ENCODE results near the gene RASSF7. TPM values are rescaled to one million over a fixed set of nuclear protein-coding genes. Genes with fewer than 3 reads are reported as not detected.

RASSF7 gene
- polyA plus RNA-seq, 4 donors: 49.1 to 174 (median 120) TPM

- 30 to 66% (median 49%) methylated on average over 20 of the region's 20 CpGs for WGBS, 3 donors
- DNase-seq: peak; percentile 91 to 96
- Histone ChIP-seq H3K9me3 (ENCODE audit: control insufficient read depth in 2 of 2, insufficient read depth in 1 of 2, low read depth in 1 of 2, low read length in 1 of 2) (no peaks in the 10 kb centered on the region), H3K27me3 (ENCODE audit: control insufficient read depth in 3 of 3, insufficient read depth in 3 of 3, low read length in 3 of 3) (peaks cover 0 to 2% (median under 1%) of the 10 kb centered on the region in 3 donors), H3K36me3 (ENCODE audit: control insufficient read depth in 3 of 3, insufficient read depth in 2 of 3, low read depth in 1 of 3, low read length in 3 of 3) (peaks cover 3 to 68% (median 8%) of the 10 kb centered on the region in 3 donors), H3K4me3 (ENCODE audit: low read depth in 1 of 3, low read length in 3 of 3) (no peak overlapping the region), H3K4me1 (ENCODE audit: control insufficient read depth in 3 of 3, insufficient read depth in 2 of 3, low read depth in 1 of 3, low read length in 2 of 3) (peaks cover 15 to 37% (median 27%) of the 10 kb centered on the region in 3 donors), H3K27ac (ENCODE audit: low read depth in 1 of 3, low read length in 2 of 3) (peak overlapping the region; percentile 57 to 92 (median 74))
- FAIRE-seq: no peak
These were observed 19.2 kb downstream of the RASSF7 start for GRCh38 chr11:579830-580601.

- no peak overlapping the region for H3K4me3 ChIP-seq (ENCODE audit: low read depth in 1 of 3, low read length in 3 of 3)
- FAIRE-seq (no peak), DNase-seq (no peak)
- H3K36me3 ChIP-seq (ENCODE audit: control insufficient read depth in 3 of 3, insufficient read depth in 2 of 3, low read depth in 1 of 3, low read length in 3 of 3): peaks cover 6 to 80% (median 8%) of the 10 kb centered on the region in 3 donors
- H3K27me3 ChIP-seq (ENCODE audit: control insufficient read depth in 3 of 3, insufficient read depth in 3 of 3, low read length in 3 of 3): no peaks in the 10 kb centered on the region
- peaks cover 15 to 34% (median 27%) of the 10 kb centered on the region in 3 donors for H3K4me1 ChIP-seq (ENCODE audit: control insufficient read depth in 3 of 3, insufficient read depth in 2 of 3, low read depth in 1 of 3, low read length in 2 of 3)
- no peaks in the 10 kb centered on the region for H3K9me3 ChIP-seq (ENCODE audit: control insufficient read depth in 2 of 2, insufficient read depth in 1 of 2, low read depth in 1 of 2, low read length in 1 of 2)
- peak overlapping the region in 1 of 3 donors; percentile 92 for H3K27ac ChIP-seq (ENCODE audit: low read depth in 1 of 3, low read length in 2 of 3)
- WGBS, 3 donors: 79 to 85% (median 82%) methylated on average over 14 of the region's 14 CpGs
These were observed 20.6 kb downstream of the RASSF7 start for GRCh38 chr11:581342-581741.

GRCh38 chr11:581752-582151 is 21.0 kb downstream of the RASSF7 start:
- H3K27ac ChIP-seq (ENCODE audit: low read depth in 1 of 3, low read length in 2 of 3): peak overlapping the region in 1 of 3 donors; percentile 92
- no peak for FAIRE-seq
- no peak for DNase-seq
- H3K4me3 ChIP-seq (ENCODE audit: low read depth in 1 of 3, low read length in 3 of 3): no peak overlapping the region
- peaks cover 6 to 84% (median 8%) of the 10 kb centered on the region in 3 donors for H3K36me3 ChIP-seq (ENCODE audit: control insufficient read depth in 3 of 3, insufficient read depth in 2 of 3, low read depth in 1 of 3, low read length in 3 of 3)
- H3K4me1 ChIP-seq (ENCODE audit: control insufficient read depth in 3 of 3, insufficient read depth in 2 of 3, low read depth in 1 of 3, low read length in 2 of 3): peaks cover 15 to 37% (median 27%) of the 10 kb centered on the region in 3 donors
- no peaks in the 10 kb centered on the region for H3K27me3 ChIP-seq (ENCODE audit: control insufficient read depth in 3 of 3, insufficient read depth in 3 of 3, low read length in 3 of 3)
- WGBS, 3 donors: 86 to 87% (median 86%) methylated on average over 17 of the region's 17 CpGs
- H3K9me3 ChIP-seq (ENCODE audit: control insufficient read depth in 2 of 2, insufficient read depth in 1 of 2, low read depth in 1 of 2, low read length in 1 of 2): no peaks in the 10 kb centered on the region

GRCh38 chr11:584287-584686 is 23.5 kb downstream of the RASSF7 start:
- peaks cover 6 to 87% (median 14%) of the 10 kb centered on the region in 3 donors for H3K36me3 ChIP-seq (ENCODE audit: control insufficient read depth in 3 of 3, insufficient read depth in 2 of 3, low read depth in 1 of 3, low read length in 3 of 3)
- no peak for DNase-seq

GRCh38 chr11:586376-587316 is 25.9 kb downstream of the RASSF7 start:
- DNase-seq (no peak), FAIRE-seq (no peak)
- WGBS, 3 donors: 81 to 87% (median 85%) methylated on average over 32 of the region's 32 CpGs
- H3K4me3 ChIP-seq (ENCODE audit: low read depth in 1 of 3, low read length in 3 of 3): no peak overlapping the region
- peaks cover 0 to 20% (median 0%) of the 10 kb centered on the region in 3 donors for H3K4me1 ChIP-seq (ENCODE audit: control insufficient read depth in 3 of 3, insufficient read depth in 2 of 3, low read depth in 1 of 3, low read length in 2 of 3)
- peaks cover 11 to 97% (median 24%) of the 10 kb centered on the region in 3 donors for H3K36me3 ChIP-seq (ENCODE audit: control insufficient read depth in 3 of 3, insufficient read depth in 2 of 3, low read depth in 1 of 3, low read length in 3 of 3)
- no peaks in the 10 kb centered on the region for H3K27me3 ChIP-seq (ENCODE audit: control insufficient read depth in 3 of 3, insufficient read depth in 3 of 3, low read length in 3 of 3)
- peak overlapping the region in 2 of 3 donors; percentile 71 to 86 for H3K27ac ChIP-seq (ENCODE audit: low read depth in 1 of 3, low read length in 2 of 3)
- no peaks in the 10 kb centered on the region for H3K9me3 ChIP-seq (ENCODE audit: control insufficient read depth in 2 of 2, insufficient read depth in 1 of 2, low read depth in 1 of 2, low read length in 1 of 2)

More at GRCh38 chr11:584287-584686, 23.5 kb downstream of the RASSF7 start:
- H3K27ac ChIP-seq (ENCODE audit: low read depth in 1 of 3, low read length in 2 of 3): no peak overlapping the region
- no peaks in the 10 kb centered on the region for H3K27me3 ChIP-seq (ENCODE audit: control insufficient read depth in 3 of 3, insufficient read depth in 3 of 3, low read length in 3 of 3)
- H3K4me1 ChIP-seq (ENCODE audit: control insufficient read depth in 3 of 3, insufficient read depth in 2 of 3, low read depth in 1 of 3, low read length in 2 of 3): peaks cover 8 to 37% (median 9%) of the 10 kb centered on the region in 3 donors
- 95 to 98% (median 97%) methylated on average over 9 to 10 of the region's 10 CpGs for WGBS, 3 donors
- FAIRE-seq: no peak
- no peak overlapping the region for H3K4me3 ChIP-seq (ENCODE audit: low read depth in 1 of 3, low read length in 3 of 3)
- no peaks in the 10 kb centered on the region for H3K9me3 ChIP-seq (ENCODE audit: control insufficient read depth in 2 of 2, insufficient read depth in 1 of 2, low read depth in 1 of 2, low read length in 1 of 2)

GRCh38 chr11:587546-587945 is 26.8 kb downstream of the RASSF7 start:
- Histone ChIP-seq H3K4me1 (ENCODE audit: control insufficient read depth in 3 of 3, insufficient read depth in 2 of 3, low read depth in 1 of 3, low read length in 2 of 3) (peaks cover 0 to 20% (median 0%) of the 10 kb centered on the region in 3 donors), H3K4me3 (ENCODE audit: low read depth in 1 of 3, low read length in 3 of 3) (no peak overlapping the region), H3K36me3 (ENCODE audit: control insufficient read depth in 3 of 3, insufficient read depth in 2 of 3, low read depth in 1 of 3, low read length in 3 of 3) (peaks cover 15 to 96% (median 27%) of the 10 kb centered on the region in 3 donors), H3K27me3 (ENCODE audit: control insufficient read depth in 3 of 3, insufficient read depth in 3 of 3, low read length in 3 of 3) (no peaks in the 10 kb centered on the region), H3K9me3 (ENCODE audit: control insufficient read depth in 2 of 2, insufficient read depth in 1 of 2, low read depth in 1 of 2, low read length in 1 of 2) (no peaks in the 10 kb centered on the region), H3K27ac (ENCODE audit: low read depth in 1 of 3, low read length in 2 of 3) (peak overlapping the region; percentile 71 to 86 (median 82))
- FAIRE-seq (no peak), DNase-seq (no peak)
- 54 to 69% (median 59%) methylated on average over 8 of the region's 8 CpGs for WGBS, 3 donors

GRCh38 chr11:587978-588380 is 27.2 kb downstream of the RASSF7 start:
- Histone ChIP-seq H3K4me1 (ENCODE audit: control insufficient read depth in 3 of 3, insufficient read depth in 2 of 3, low read depth in 1 of 3, low read length in 2 of 3) (peaks cover 0 to 20% (median 0%) of the 10 kb centered on the region in 3 donors), H3K4me3 (ENCODE audit: low read depth in 1 of 3, low read length in 3 of 3) (no peak overlapping the region), H3K27ac (ENCODE audit: low read depth in 1 of 3, low read length in 2 of 3) (peak overlapping the region; percentile 71 to 86 (median 82)), H3K36me3 (ENCODE audit: control insufficient read depth in 3 of 3, insufficient read depth in 2 of 3, low read depth in 1 of 3, low read length in 3 of 3) (peaks cover 12 to 96% (median 29%) of the 10 kb centered on the region in 3 donors), H3K27me3 (ENCODE audit: control insufficient read depth in 3 of 3, insufficient read depth in 3 of 3, low read length in 3 of 3) (no peaks in the 10 kb centered on the region), H3K9me3 (ENCODE audit: control insufficient read depth in 2 of 2, insufficient read depth in 1 of 2, low read depth in 1 of 2, low read length in 1 of 2) (no peaks in the 10 kb centered on the region)
- FAIRE-seq (no peak), DNase-seq (peak; percentile 93 to 95)
- WGBS, 3 donors: 6 to 36% (median 10%) methylated on average over 6 of the region's 6 CpGs

GRCh38 chr11:589798-590197 is 29.0 kb downstream of the RASSF7 start:
- Histone ChIP-seq H3K4me3 (ENCODE audit: low read depth in 1 of 3, low read length in 3 of 3) (no peak overlapping the region), H3K9me3 (ENCODE audit: control insufficient read depth in 2 of 2, insufficient read depth in 1 of 2, low read depth in 1 of 2, low read length in 1 of 2) (no peaks in the 10 kb centered on the region), H3K27ac (ENCODE audit: low read depth in 1 of 3, low read length in 2 of 3) (no peak overlapping the region), H3K27me3 (ENCODE audit: control insufficient read depth in 3 of 3, insufficient read depth in 3 of 3, low read length in 3 of 3) (no peaks in the 10 kb centered on the region), H3K4me1 (ENCODE audit: control insufficient read depth in 3 of 3, insufficient read depth in 2 of 3, low read depth in 1 of 3, low read length in 2 of 3) (peaks cover 0 to 20% (median 0%) of the 10 kb centered on the region in 3 donors), H3K36me3 (ENCODE audit: control insufficient read depth in 3 of 3, insufficient read depth in 2 of 3, low read depth in 1 of 3, low read length in 3 of 3) (peaks cover 15 to 94% (median 35%) of the 10 kb centered on the region in 3 donors)
- FAIRE-seq: no peak
- no peak for DNase-seq
- WGBS, 3 donors: 93 to 98% (median 96%) methylated on average over 26 of the region's 26 CpGs

Measured in small intestine (tissue), 7 donors.